Measurements from ENCODE around the gene TREML2. TPM values are rescaled to one million over a fixed set of nuclear protein-coding genes. Genes with fewer than 3 reads are reported as not detected.
"Not testable (repeated sequence)": the region's sequence is repeated elsewhere in the genome, so short reads cannot be mapped to it uniquely, and the experiment has no call there.

Gene TREML2, protein sequence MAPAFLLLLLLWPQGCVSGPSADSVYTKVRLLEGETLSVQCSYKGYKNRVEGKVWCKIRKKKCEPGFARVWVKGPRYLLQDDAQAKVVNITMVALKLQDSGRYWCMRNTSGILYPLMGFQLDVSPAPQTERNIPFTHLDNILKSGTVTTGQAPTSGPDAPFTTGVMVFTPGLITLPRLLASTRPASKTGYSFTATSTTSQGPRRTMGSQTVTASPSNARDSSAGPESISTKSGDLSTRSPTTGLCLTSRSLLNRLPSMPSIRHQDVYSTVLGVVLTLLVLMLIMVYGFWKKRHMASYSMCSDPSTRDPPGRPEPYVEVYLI
- total RNA-seq, result not detected in 2 replicates

DNA sequence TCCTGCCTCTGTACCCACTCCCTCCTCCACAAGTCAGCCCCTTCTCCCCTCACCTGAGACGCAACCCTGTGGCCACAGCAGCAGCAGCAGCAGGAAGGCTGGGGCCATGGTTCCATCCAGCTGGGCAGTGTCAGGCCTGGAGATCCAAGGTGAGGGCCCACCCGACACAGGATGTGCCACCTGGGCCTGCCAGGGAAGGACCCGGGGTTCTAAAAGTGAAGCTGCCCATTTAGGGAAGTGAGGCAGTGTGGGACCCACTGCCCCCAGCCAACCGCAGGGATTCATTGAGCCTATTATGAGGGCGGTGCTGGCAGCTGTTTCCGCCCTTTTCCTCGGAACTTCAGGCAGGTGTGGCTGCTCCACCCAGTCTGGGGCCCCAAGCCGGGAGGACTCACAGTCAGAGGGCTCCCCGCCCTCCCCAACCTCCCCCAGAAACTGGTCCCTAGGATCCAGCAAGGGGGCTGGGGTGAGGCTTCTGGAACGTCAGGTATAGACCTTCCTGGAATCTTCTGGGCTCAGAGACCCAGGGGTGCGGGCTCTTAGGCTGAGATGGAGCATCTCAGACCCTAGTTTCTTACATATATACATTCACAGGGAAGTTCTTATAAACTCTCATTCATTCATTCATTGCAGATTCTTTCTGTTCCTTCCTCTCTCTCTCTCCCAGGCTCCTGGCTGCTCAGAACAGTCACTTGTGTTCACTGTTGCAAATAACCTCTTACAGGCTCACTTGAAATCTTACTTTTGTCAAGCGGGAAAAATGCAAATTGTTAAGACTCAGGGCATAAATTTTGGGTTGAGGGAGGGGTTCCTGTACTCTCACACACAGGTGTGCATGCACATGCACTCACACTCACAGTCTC lies at the start of gene TREML2:
Gene TREML2, minus strand, starts transcription at position 249 of the 863 bp plus-strand sequence. Its CDS starts 141 bp downstream, at position 108.
- no peak for DNase-seq (ENCODE audit: extremely low read depth, low read depth, low spot score)

DNA sequence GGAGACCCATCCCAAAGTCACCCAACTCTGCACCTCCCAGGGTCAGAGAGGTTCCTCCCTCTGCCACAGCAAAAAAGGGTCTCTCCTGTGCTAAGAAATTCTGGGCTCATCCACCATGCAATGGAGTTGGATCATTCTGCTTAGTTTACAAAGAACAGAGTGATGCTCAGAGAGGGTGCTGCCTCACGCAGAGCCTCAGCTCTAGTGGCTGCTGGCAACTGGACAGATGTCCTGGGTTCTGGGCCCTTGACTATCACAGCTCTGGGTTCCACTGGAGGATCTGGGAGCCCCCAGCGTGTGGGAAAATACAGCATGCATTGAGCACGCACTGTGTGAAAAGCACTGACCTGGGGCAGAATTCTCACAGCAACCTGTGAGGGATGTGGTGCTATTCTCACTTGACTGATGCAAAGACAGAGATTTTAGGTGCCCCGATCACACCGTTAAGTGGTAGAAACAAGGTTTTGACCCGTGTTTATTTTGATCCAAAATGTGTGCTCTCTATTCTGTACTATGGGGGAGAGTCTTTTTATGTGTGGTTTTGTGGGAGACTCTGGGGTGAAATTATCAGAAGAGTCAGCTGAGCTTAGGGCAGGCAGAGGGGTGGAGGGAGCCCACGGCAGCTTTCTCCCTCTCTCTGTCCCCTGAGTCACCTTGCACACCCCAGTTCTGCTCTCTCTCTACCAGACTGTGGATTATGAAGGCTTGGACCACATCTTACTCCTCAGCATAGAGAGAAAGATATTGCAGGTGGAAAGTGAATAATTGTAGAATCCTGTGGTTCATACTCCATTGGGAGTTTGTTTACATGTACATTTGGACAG lies 47.1 kb upstream of the TREML2 start:
- no peak for DNase-seq (ENCODE audit: extremely low read depth, low read depth, low spot score)

DNA sequence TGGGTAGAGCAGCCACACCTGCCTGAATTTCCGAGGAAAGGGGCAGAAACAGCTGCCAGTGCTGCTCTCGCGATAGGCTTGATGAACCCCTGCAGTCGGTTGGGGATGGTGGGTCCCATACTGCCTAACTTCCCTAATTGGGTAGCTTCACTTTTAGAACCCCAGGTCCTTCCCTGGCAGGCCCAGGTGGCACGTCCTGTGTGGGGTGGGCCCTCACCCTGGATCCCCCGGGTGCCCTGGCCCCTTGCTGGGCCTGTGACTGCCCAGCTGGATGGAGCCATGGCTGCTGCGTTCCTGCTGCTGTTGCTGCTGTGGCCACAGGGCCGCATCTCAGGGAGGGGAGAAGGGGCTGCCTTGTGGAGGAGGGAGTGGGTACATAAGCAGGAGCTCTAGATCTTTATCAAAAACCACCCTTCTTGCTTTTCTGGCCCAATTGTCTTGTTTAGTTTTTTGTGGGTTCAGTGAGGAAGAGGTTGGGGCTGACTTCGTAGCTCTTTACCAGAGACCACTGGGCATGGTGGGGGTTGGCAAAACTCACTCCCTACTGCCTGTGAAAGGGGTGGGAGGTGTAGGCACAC lies 46.4 kb upstream of the TREML2 start:
- DNase-seq (ENCODE audit: extremely low read depth, low read depth, low spot score), result no peak

DNA sequence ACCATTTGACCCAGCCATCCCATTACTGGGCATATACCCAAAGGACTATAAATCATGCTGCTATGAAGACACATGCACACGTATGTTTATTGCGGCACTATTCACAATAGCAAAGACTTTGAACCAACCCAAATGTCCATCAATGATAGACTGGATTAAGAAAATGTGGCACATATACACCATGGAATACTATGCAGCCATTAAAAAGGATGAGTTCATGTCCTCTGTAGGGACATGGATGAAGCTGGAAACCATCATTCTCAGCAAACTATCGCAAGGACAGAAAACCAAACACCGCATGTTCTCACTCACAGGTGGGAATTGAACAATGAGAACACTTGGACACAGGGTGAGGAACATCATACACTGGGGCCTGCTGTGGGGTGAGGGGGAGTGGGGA lies 45.6 kb upstream of the TREML2 start:
- DNase-seq (ENCODE audit: extremely low read depth, low read depth, low spot score), result not testable (repeated sequence)

DNA sequence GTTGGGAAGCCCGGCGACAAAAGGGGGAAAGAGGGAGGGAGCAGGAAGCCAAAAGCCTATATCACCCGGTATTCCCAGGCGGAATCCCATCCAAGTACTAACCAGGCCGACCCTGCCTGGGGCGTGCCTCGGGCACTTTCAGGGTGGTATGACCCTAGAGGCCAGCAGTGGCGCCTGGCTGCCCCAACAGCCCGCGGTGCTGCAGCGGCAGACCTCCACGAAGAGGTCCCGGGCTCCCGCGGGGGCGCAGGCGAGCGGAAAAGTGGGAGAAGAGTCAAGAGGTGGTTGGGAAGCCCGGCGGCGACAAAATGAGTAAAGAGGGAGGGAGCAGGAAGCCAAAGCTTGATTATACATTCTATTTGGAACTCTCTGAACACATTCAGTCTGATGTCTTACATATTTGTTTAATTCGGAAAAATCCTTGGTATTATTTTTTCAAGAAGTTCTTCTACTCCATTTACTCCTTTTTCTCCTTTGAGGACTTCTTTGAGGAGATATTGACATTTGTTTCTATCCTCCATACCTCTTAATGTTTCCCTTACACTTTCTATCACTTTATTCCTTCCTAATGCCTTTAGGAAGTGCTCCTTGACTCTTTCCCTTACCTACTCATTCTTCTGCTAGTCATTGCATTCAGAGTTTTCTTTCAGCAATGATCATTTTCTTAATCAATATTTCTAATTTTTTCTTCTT lies 38.7 kb upstream of the TREML2 start:
- no peak for DNase-seq (ENCODE audit: extremely low read depth, low read depth, low spot score)

DNA sequence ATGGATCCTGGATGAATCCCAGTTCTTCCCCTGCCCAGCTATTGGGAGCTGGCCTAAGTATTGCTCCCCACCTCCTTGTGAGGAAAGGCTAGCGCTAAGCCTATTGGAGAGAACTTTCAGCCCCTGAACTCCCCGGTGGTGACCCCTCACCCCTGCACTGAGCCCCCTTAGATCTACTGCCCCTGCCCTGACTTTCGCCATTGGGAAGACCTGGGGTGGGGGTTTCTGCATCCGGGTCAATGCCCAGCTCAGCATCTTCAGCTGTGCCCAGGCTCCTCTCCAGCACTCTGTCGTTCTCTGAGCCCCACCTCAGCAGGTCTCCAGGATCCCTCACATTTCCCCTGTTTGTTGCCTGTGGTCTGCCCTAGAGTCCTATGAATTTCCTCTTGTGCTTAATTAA lies 36.2 kb upstream of the TREML2 start:
- DNase-seq (ENCODE audit: extremely low read depth, low read depth, low spot score), result no peak

DNA sequence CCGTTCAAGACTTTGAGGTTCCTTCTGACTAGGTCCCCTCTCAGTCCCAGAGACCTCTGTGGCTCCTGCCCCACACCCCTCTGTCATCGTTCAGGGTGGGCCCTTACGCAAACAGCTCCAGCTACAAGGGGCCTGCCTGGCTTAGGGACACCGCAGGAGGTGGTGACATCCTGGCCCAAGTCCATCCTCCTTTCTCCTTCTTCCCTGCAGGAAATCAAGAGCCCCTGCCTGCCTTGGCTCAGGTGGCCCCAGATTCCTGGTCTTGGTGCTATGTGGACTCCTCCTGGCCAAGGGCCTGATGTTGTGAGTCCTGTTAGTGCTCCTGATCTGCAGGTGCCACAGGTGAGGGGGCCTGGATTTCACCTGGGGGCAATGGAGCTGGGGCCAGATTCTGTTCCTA lies 35.3 kb upstream of the TREML2 start:
- DNase-seq (ENCODE audit: extremely low read depth, low read depth, low spot score), result no peak

DNA sequence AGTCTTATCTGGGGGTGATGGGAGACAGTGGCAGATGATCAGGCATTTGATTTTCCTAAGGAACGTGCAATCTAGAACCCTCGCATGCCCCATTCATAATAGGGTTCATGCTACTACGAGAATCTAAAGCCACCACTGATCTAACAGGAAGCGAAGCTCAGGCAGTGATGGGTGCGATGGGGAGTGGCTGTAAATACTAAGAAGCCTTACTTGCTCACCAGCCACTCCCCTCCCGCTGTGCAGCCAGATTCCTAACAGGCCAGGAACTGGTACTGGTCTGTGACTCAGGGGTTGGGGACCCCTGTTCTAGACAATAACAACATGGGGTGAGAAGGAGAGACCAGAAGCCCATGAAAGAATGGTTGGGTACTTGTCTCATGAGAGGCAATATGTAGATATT lies 31.7 kb upstream of the TREML2 start:
- no peak for DNase-seq (ENCODE audit: extremely low read depth, low read depth, low spot score)

DNA sequence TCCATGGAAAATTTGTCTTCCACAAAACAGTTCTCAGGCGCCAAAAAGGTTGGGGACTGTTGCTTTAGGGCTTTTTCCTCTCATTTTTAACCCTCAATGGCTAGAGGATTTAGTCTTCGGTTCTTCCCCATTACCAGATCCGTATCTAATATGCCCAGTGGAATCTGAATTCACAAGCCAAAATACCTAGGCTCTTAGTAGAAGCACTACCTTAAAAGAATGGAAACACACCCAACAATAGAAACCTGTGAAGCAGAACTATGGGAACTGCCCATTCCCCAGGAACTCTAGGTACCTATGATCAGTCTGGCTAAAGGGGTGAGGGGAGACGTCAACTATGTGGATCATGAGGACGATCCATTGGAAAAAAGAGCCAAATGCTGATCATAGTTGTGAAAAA lies 30.3 kb upstream of the TREML2 start:
- DNase-seq (ENCODE audit: extremely low read depth, low read depth, low spot score), result no peak

DNA sequence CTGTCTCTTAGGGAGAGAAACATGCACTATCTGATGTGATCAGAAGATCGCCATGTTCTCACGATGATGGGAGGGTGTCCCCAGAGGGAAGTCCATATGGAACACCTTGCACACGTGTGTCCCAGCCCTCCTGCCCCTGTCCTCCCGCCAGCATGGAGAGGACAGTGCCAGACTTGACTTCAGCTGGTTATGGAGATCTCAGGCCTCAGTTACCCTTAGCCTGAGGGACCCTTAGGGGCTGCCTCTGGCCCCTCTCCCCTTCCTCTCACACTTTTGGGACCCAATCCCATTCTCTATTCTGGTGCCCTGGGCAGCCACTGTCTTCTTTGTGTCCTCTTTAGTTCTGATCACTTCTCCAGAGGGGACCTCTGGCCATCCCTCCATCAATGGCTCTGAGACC lies 28.8 kb upstream of the TREML2 start:
- no peak for DNase-seq (ENCODE audit: extremely low read depth, low read depth, low spot score)

DNA sequence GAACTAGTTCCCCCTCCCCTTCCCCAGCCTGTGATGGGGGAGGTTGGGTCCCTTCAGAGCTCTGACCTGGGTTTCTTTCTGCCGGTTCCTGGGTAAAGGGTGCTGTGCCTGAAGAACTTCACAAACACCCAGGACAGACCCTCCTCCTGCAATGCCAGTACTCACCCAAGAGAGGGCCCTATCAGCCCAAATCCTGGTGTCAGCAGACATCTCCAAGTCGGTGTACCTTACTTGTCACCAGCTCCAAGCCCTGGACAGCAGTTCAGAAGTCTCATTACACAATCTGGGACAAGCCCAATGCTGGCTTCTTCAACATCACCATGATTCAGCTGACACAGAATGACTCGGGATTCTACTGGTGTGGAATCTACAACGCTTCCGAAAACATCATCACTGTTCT lies 27.7 kb upstream of the TREML2 start:
- DNase-seq (ENCODE audit: extremely low read depth, low read depth, low spot score), result no peak

DNA sequence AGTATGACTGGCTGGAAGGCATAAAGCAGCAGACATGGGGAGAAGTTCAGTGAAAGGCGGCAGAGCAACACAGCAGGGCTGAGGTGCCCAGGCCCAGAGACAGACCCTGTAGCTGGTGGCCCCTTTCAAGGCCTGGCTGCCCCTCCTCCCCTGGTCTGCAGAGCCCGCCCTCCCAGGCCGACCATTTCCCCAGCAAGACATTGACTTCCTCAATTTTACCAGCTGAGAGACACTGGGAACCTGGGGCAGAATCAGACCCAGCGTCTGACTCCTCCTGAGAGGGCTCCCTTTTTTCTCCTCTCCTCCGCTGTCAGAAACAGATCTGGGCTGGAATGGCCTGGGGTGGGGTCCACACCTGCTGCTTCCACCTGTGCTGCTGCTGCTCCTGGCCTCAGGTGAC lies 27.1 kb upstream of the TREML2 start, which contains the start of gene TREML4:
Gene TREML4, plus strand, starts transcription at position 254 of the 400 bp plus-strand sequence. Its CDS starts 79 bp downstream, at position 333.
- no peak for DNase-seq (ENCODE audit: extremely low read depth, low read depth, low spot score)

DNA sequence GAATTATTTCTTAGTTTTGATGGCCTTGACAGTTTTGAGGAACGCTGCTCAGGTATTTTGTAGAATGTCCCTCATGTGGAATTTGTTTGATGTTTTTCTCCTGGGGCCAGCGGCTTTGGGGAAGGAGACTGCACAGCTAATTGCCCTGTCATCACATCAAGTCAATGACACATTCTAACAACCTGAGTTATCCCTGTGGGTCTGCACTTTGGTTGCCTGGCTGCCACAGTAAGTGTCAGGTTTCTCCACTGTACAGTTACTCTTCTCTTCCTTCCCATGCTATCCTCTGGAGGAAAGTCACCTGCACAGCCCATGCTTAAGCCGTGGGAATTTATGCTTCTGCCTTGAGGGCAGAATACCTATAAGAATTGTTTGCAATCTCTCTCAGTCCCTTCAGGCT lies 25.8 kb upstream of the TREML2 start:
- DNase-seq (ENCODE audit: extremely low read depth, low read depth, low spot score), result no peak

DNA sequence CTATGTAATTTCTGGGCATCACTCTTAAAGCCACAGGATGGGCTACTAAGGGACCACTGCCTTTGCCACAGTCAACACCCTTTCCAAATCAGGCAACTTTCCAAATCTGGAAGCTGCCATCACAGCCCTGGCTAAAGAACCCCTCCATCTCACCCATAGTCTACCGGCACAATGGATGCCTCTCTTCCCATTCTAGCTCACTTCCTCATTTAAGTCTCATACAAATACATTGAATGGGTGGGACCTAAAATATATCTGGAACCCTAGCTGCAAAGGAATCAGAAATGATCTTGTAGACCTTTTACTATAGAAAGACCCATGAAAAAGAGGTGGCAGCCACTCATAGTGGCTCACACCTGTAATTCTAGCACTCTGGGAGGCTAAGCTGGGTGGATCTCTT lies 23.9 kb upstream of the TREML2 start:
- DNase-seq (ENCODE audit: extremely low read depth, low read depth, low spot score), result no peak

DNA sequence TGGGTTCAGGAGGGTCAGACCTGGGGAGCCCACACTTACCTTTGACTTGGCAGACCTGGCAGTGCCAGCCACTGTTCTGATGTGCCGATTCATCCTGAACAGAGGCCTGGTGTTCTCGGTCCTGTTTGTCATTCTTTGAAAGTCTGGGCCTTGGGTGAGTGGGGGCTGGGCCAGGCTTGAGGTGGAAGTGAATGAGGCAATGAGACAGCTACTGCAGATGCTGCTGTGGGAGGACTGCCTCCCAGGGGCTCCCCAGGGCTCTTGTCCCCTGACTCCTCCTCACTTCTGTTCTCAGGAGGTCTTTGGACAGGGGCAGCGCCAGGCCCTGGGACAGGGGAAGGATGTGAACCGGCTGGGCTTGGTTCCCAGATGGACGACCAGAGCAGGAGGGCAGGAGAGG lies 21.6 kb upstream of the TREML2 start:
- DNase-seq (ENCODE audit: extremely low read depth, low read depth, low spot score), result no peak

DNA sequence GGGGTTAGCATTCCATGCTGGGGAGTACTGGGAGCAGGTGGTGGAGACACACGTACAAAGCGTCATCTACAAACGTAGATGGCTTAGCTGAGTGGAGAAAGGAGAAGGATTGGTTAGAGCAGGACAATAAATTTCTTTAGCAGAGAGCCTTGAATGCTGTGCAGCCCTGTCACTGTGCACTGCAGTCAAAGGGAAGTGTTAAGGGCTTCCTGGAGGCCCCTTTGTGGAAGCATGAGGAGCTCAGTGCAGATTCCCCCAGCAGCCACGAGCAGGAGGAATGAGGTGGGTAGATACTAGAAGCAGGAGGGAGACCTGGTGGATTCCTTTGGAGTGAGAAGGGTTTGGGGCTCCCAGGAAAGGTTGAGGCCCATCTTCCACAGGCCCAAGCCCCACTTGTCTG lies 21.1 kb upstream of the TREML2 start:
- no peak for DNase-seq (ENCODE audit: extremely low read depth, low read depth, low spot score)

DNA sequence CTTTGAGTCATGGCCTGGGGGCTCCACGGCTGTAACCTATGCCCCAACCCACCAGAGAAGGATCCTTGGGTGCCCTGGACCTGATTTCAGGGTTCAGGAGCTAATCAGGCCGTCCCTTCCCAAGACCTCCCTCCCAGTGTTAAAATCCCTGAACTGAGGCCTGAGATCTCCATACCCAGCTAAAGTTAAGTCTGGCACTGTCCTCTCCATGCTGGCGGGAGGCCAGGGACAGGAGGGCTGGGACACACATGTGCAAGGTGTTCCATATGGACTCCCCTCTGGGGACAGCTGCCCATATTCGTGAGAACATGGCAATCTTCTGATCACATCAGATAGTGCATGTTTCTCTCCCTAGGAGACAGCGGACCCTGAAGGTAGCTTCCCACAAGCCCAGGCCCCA lies 15.7 kb upstream of the TREML2 start:
- no peak for DNase-seq (ENCODE audit: extremely low read depth, low read depth, low spot score)

DNA sequence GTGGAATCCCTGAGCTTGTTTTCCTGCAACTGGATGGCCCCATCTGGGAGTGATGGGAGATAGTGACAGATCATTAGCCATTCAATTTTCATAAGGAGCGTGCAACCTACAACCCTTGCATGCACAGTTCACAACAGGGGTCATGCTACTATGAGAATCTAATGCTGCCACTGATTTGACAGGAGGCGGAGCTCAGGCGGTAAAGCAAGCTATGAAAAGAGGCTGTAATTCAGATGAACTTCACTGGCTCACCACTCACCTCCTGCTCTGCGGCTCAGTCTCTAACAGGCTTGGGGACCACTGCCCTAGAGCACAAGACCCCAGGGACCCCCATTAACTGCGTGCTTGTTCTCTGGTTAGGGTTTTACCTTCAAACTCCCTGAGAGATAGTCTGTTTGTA lies 14.8 kb upstream of the TREML2 start:
- no peak for DNase-seq (ENCODE audit: extremely low read depth, low read depth, low spot score)

DNA sequence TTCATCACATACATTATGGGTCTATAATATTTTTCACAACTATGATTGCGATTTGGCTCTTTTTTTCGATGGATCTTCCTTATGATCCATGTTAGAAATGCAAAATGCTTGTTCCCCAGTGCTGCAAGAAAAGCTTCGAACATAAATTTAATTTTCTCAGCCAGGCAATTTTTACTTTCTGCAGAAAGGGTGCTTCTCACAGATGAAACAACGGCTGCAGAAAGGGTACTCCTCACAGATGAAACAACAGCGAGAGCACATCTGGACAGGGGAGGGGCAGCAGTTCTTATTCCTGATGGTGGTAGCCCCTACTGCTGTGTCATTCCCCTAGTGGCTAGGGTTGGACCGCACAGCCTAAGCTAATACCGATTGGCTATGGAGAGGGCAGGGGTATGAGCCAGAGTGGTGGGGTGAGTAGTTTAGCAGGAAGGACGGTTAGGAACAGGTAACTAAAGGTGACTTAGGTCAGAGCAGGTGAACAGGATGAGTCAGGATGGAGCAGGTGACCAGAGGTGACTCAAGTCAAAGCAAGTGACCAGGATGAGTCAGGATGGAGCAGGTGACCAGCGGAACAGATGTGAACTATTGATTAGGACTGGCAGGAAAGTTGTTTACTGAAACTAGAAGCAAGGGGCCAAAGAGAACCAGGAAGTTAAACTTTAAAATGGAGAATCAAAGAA lies 13.8 kb upstream of the TREML2 start:
- DNase-seq (ENCODE audit: extremely low read depth, low read depth, low spot score), result no peak
